Smooth muscle cell (in vitro differentiated cells): ENCODE measurements around the gene CBX1. TPM values are rescaled to one million over a fixed set of nuclear protein-coding genes. Genes with fewer than 3 reads are reported as not detected.

Source experiments
- DNase-seq: peaks from one replicate; lab custom pipeline; 2025; ENCODE audit not compliant: unreplicated experiment; lab: John Stamatoyannopoulos, UW
- H2AFZ ChIP-seq: fragments of 200-600 bp; sonication (generic); 2 replicates; pipeline ENCODE4 v1.6.0; 2016; ENCODE audit warnings: antibody characterized with exemption, low read depth, mild to moderate bottlenecking
- H3F3A ChIP-seq: fragments of 200-600 bp; sonication (generic); 2 replicates; pipeline ENCODE4 v1.6.0; 2017; ENCODE audit warnings: antibody characterized with exemption, low read depth
- H3K27ac ChIP-seq: fragments of 200-600 bp; sonication (generic); 2 replicates; pipeline ENCODE4 v1.5.1; 2016; ENCODE audit warnings: low read depth, mild to moderate bottlenecking
- H3K27me3 ChIP-seq: fragments of 200-600 bp; sonication (generic); 2 replicates; pipeline ENCODE4 v1.6.1; 2016; ENCODE audit warnings: low read depth, mild to moderate bottlenecking
- H3K36me3 ChIP-seq: fragments of 200-600 bp; sonication (generic); 2 replicates; pipeline ENCODE4 v1.5.1; 2016; ENCODE audit warnings: low read depth
- H3K4me1 ChIP-seq: fragments of 200-600 bp; sonication (generic); 2 replicates; pipeline ENCODE4 v1.5.1; 2016; ENCODE audit warnings: low read depth
- H3K4me2 ChIP-seq: fragments of 200-600 bp; sonication (generic); 2 replicates; pipeline ENCODE4 v1.6.0; 2016; ENCODE audit warnings: mild to moderate bottlenecking
- H3K4me3 ChIP-seq: fragments of 200-600 bp; sonication (generic); 2 replicates; pipeline ENCODE4 v1.5.1; 2016; ENCODE audit warnings: mild to moderate bottlenecking
- H3K79me2 ChIP-seq: fragments of 200-600 bp; sonication (generic); 2 replicates; pipeline ENCODE4 v1.6.0; 2016; ENCODE audit warnings: low read depth, mild to moderate bottlenecking
- H3K9ac ChIP-seq: fragments of 200-600 bp; sonication (generic); 2 replicates; pipeline ENCODE4 v1.6.0; 2016; ENCODE audit warnings: low read depth
- H3K9me3 ChIP-seq: fragments of 200-600 bp; sonication (generic); replicated peaks from 2 replicates; pipeline ENCODE4 v1.5.1; 2016; ENCODE audit warnings: low read depth
- H4K20me1 ChIP-seq: fragments of 200-600 bp; sonication (generic); 2 replicates; pipeline ENCODE4 v1.6.0; 2016; ENCODE audit warnings: low read depth
- CTCF ChIP-seq: fragments of 200-600 bp; sonication (generic); IDR thresholded peaks from 2 replicates; pipeline ENCODE4 v1.5.1; 2017; ENCODE audit warnings: borderline replicate concordance, mild to moderate bottlenecking, antibody characterized with exemption; ENCODE audit not compliant: insufficient read depth, poor library complexity, severe bottlenecking
- WGBS: methylation state at CpG from one replicate; pipeline ENCODE4 v1.1.7; 2016; ENCODE audit warnings: low lambda C conversion rate; 5-methylcytosine and 5-hydroxymethylcytosine counted together
- polyA plus RNA-seq: library from polyadenylated mRNA; unstranded; fragments of >200 nt; fragmentation: Nextera tagmentation; extraction: Ambion mirVana; gene quantifications from 2 replicates; pipeline ENCODE4 v1.2.1, GENCODE V29; 2016
- total RNA-seq: library from RNA; depleted of rRNA; stranded (reverse); fragments of >200 nt; gene quantifications from 2 replicates; pipeline ENCODE4 v1.2.3, GENCODE V29; 2014

Gene CBX1
- total and polyA plus RNA-seq, 2 experiments from 2014 or later: 32.7 to 63.4 TPM

GRCh38 chr17:48121923-48122664 lies 20.8 kb upstream of the CBX1 start:
- Histone ChIP-seq H2AFZ (no peak overlapping the region), H3K36me3 (peaks cover 10% of the 10 kb centered on the region), H3K79me2 (no peaks in the 10 kb centered on the region), H3K4me2 (no peak overlapping the region), H3K4me3 (no peak overlapping the region), H3K4me1 (peaks cover 20% of the 10 kb centered on the region), H3K27ac (no peak overlapping the region), H4K20me1 (no peaks in the 10 kb centered on the region), H3K9me3 (no peaks in the 10 kb centered on the region), H3F3A (no peaks in the 10 kb centered on the region), H3K27me3 (no peaks in the 10 kb centered on the region), H3K9ac (no peak overlapping the region)
- DNase-seq: no peak
- WGBS: 94% methylated on average over 8 of the region's 9 CpGs
- TF ChIP-seq CTCF: no peak

- Histone ChIP-seq H3K27ac (no peak overlapping the region), H3K27me3 (no peaks in the 10 kb centered on the region), H3K9me3 (no peaks in the 10 kb centered on the region), H2AFZ (no peak overlapping the region), H4K20me1 (peaks cover 6% of the 10 kb centered on the region), H3K4me2 (no peak overlapping the region), H3K4me1 (peaks cover 8% of the 10 kb centered on the region), H3K36me3 (no peaks in the 10 kb centered on the region), H3F3A (no peaks in the 10 kb centered on the region), H3K4me3 (no peak overlapping the region), H3K79me2 (peaks cover 42% of the 10 kb centered on the region), H3K9ac (no peak overlapping the region)
- TF ChIP-seq CTCF: no peak
- over 99% methylated on average over 5 of the region's 5 CpGs for WGBS
- no peak for DNase-seq
These were observed 12.0 kb upstream of the CBX1 start for GRCh38 chr17:48113201-48113676.

GRCh38 chr17:48111937-48112241 lies 10.6 kb upstream of the CBX1 start:
- Histone ChIP-seq H3K4me2 (no peak overlapping the region), H3K4me1 (peaks cover 8% of the 10 kb centered on the region), H3K27ac (no peak overlapping the region), H4K20me1 (peaks cover 6% of the 10 kb centered on the region), H3K79me2 (peaks cover 45% of the 10 kb centered on the region), H3K9ac (no peak overlapping the region), H2AFZ (no peak overlapping the region), H3K36me3 (no peaks in the 10 kb centered on the region), H3K27me3 (no peaks in the 10 kb centered on the region), H3F3A (peaks cover 2% of the 10 kb centered on the region), H3K9me3 (no peaks in the 10 kb centered on the region), H3K4me3 (no peak overlapping the region)
- WGBS: 93% methylated on average over 2 of the region's 2 CpGs
- TF ChIP-seq CTCF: no peak
- no peak for DNase-seq

DNA sequence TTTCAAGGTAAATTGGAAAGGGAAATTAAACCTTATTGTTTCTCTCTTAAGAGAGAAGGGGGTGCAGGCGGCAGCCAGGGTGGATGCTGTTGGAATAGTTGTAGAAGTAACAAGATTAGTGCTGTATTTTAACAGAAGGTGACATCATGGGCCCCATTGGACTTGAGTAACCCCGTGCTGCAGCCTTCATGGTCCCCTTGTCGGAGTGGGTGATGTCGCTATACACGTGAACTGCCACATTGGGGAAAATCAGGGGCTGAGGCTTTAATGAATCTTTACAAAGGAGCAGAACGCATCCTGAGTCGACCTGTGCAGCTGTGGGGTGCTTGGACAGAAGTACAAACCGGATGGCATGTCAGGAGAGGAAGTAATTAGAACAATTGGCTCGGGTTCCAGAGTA lies 9.5 kb upstream of the CBX1 start:
- Histone ChIP-seq H3K4me1 (peaks cover 8% of the 10 kb centered on the region), H3K27me3 (no peaks in the 10 kb centered on the region), H3K9ac (no peak overlapping the region), H3K4me3 (no peak overlapping the region), H3K9me3 (no peaks in the 10 kb centered on the region), H2AFZ (no peak overlapping the region), H3K27ac (no peak overlapping the region), H3K79me2 (peaks cover 45% of the 10 kb centered on the region), H3F3A (peaks cover 4% of the 10 kb centered on the region), H4K20me1 (peaks cover 6% of the 10 kb centered on the region), H3K4me2 (no peak overlapping the region), H3K36me3 (no peaks in the 10 kb centered on the region)
- TF ChIP-seq CTCF: no peak
- no peak for DNase-seq
- 92% methylated on average over 9 of the region's 9 CpGs for WGBS
